GM18858 (cell line): ENCODE data around the gene TRMT44.
"Not testable (repeated sequence)": the region's sequence is repeated elsewhere in the genome, so short reads cannot be mapped to it uniquely, and the experiment has no call there.

Source experiments
- ATAC-seq: cut with Tn5 transposase; IDR thresholded peaks from one replicate; pipeline ENCODE4 v1.9.1; 2021; ENCODE audit not compliant: unreplicated experiment

Gene TRMT44

DNA sequence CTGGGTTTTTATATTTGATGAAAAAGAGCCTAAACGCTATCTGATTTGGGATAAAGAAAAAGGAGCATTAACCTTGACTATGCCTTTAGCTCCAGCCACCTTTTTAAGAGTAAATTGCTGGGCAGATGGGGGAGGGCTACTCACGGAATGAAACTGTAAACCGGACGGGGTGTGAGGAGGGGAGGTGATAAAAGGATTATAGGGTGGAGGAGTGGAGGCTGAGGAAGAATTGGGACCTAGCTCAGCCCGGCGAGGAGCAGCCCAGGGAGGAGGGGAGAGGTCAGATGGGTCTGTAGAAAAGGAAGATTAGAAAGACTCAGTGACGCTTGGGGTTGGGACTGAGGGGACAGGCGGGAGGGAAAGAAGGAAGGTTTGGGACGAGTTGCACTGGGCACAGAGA is 46.1 kb downstream of the TRMT44 start:
- not testable (repeated sequence) for ATAC-seq

DNA sequence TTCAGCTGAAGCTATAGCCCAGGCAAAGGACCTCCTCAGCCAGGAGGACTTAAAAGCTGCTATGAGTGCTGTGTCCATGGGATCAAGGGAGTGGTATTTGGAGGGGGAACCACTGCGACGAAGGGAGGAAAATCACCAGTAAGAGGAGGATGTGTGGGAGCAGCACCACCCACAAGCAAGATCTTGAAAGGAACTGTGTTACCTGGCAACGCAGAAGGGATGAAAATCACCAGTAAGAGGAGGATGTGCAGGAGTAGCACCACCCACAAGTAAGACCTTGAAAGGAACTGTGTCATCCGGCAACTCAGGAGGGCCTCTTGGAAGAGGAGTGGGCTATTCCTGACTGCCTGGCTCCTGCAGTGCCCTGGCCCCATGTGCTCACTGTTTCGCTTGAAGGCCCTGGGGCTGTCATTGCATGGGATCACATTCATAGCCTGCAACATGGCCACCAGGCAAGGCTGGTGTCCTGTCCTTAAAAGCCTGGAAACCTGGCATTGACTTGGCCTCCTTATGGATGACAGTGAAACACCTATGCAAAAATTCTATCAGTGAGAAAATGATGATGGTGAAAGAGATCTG is 48.3 kb downstream of the TRMT44 start:
- ATAC-seq: no peak

DNA sequence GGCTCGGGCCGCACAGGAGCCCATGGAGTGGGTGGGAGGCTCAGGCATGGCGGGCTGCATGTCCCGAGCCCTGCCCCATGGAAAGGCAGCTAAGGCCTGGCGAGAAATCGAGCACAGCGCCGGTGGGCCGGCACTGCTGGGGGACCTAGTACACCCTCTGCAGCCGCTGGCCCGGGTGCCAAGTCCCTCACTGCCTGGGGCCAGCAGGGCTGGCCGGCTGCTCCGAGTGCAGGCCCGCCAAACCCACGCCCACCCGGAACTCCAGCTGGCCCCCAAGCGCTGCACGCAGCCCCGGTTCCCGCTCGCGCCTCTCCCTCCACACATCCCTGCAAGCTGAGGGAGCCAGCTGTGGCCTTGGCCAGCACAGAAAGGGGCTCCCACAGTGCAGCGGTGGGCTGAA is 50.9 kb downstream of the TRMT44 start:
- not testable (repeated sequence) for ATAC-seq

DNA sequence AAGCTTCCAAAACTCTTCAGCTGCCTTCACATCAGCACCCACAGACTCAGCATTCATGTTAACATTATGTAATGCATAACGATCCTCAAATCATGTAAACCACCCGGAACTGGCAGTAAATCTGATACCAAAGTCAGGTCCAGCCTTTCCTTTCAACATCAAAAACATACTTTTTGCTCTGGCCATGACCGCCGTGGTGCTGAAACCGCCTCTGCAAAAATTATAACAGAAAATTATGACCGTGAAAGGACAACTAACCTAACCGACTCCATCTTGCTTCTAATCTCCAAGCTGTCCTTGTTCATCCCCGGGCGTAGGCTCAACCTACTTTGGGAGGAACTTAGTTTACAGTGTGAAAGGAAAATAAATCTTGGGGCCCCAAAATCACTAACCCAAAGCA is 51.6 kb downstream of the TRMT44 start:
- ATAC-seq: no peak

DNA sequence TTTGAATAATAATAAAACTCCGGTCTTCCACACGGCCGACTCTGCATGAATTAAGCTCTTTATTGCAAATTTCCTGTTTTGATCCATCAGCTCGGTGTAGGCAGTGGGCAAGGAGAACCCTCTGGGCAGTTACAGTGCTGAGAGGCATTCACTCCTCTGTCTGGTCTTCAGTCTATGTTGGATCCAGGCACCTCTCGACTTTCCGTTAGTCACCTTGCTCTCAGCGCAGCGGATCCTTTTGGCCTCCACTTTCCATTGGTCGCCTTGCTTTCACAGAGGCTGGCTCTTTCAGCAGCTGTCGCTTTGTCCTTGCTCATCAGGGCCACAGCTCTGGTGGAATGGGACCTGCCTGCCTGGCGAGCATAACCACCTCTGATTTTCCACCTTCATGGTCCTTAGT is 52.9 kb downstream of the TRMT44 start:
- ATAC-seq: no peak

DNA sequence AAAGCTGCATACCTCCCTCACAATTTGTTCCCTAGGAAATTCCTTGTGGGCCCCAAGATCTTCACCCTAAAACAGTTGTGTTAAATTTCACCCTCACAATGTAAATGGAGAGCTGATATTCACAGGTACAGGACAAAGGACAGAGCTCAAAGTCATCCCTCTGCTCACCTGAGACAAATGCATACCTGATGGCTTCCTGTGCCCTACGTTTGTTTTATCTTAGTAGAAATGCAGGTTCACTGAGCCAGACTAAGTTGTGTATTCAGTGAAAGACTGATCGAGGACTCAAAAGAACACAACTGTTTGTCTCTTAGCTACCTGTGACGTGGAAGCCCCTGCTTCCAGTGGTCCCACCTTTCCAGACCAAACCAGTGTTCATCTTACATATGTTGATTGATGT is 53.6 kb downstream of the TRMT44 start:
- no peak for ATAC-seq

DNA sequence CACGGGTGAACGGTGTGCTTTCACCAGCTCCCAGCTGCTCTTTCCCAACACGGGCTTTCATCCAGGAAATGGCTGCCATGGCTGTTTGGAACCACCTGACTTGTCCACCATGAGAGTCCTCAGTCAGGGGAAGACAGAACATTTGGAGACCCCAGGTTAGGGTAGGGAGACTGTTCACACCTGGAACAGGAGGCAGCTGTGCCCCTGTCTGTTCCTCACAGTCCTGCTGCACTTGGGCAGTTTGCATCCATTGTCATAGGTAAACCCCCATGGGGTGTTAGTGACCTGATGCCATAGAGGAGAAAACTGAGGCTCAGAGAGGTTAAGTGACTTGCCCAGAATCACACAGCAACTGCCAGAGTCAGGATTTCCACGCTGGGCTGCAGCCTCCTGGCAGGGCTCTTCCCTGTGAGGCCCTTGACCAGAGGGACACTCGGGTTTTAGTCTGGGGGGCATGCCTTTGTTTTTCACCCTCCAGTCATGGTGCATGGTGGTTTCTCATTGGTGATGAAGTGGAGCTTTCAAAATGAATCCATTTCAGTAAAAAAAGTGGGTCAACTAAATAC is 54.5 kb downstream of the TRMT44 start:
- ATAC-seq: no peak

DNA sequence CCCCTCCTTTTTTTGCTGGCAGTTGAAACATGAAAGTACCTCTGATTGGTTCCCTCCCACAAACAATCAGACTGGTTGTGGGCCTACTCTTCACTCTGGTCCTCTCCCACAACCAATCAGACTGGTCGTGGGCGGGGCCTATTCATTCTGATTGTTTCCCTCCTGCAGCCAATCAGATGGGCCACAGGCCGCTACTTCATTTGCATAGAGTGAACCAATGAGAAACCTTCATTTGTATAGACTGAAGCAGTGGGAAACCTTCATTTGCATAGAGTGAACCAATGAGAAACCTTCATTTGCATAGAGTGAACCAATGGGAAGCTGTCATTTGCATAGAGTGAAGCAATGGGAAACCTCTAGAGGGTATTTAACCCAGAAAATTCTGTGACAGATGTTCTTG is 55.2 kb downstream of the TRMT44 start:
- ATAC-seq: no peak

DNA sequence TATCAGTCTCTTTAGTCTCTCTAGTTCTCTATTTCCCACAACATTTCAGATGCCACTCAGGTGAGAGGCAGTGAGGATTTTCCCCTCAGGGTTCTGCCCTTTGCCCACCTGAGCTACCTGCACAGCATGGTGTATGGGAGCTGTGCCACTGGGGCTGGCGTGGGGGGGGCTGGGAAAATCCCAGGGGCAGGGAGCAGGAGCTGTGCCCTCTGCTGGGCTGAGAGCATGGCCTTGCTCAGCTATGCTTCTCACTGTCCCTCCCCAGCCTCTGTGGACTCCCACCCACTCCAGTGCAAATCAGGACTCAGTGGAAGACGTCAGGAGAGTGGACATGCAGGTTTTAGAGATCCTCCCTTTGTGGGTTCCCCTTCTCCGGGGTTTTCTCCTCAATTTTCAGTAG is 57.2 kb downstream of the TRMT44 start:
- no peak for ATAC-seq

DNA sequence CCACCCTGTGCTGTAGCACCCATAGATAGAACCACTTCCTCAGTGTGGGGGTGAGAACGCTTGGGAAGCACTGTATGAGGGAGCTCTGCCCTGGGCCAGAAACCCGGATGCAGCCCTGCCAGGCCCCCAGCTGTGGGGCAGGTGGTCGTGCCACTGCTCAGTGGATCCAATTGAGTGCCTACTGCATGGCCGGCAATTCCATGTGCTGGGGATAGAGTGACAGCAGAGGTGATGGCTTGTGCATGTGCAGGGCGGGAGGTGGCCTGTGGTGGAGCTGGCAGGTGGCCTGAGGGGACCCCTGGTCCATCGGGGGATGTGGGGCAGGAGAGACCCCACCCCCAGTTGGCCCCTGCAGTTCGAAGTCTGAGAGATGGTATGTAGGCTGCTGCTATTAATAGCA is 60.4 kb downstream of the TRMT44 start:
- ATAC-seq: no peak

DNA sequence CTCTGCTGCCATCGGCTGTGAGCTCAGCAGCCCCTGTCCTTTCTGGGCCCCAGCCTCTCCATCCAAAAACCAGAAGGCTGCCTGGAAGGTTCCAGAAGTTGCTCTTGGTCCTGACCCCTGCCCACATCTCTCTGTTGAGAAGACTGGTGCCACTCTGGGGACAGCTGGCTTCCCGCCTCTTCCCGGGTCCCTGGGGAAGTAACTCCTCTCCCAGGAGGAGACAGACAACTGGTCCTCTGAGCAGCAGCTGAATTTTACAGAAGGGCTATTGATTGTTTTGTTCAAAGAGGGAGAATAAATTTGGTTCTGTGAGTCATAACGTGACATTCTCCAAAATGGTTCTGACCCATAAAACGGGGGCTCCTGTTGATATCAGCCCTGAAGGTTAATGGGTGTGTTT is 61.2 kb downstream of the TRMT44 start:
- no peak for ATAC-seq

DNA sequence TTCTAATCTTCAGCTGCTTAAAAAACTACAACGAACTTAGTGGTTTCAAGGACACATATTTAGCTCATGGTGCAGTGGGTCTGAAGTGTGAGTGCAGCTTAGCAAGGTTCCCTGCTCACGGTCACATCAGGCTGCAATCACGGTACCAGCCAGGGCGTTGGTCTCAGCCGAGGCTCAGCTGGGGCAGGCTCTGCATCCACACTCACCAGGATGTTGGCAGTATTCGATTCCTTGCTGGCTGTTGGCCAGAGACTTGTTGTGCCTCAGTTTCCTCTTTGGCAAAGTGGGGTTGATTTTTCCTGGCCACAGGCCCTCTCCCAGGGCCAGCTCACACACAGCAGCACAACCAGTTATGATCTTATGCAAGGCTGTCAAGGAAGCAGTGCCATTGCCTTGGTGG is 61.8 kb downstream of the TRMT44 start:
- ATAC-seq: no peak

DNA sequence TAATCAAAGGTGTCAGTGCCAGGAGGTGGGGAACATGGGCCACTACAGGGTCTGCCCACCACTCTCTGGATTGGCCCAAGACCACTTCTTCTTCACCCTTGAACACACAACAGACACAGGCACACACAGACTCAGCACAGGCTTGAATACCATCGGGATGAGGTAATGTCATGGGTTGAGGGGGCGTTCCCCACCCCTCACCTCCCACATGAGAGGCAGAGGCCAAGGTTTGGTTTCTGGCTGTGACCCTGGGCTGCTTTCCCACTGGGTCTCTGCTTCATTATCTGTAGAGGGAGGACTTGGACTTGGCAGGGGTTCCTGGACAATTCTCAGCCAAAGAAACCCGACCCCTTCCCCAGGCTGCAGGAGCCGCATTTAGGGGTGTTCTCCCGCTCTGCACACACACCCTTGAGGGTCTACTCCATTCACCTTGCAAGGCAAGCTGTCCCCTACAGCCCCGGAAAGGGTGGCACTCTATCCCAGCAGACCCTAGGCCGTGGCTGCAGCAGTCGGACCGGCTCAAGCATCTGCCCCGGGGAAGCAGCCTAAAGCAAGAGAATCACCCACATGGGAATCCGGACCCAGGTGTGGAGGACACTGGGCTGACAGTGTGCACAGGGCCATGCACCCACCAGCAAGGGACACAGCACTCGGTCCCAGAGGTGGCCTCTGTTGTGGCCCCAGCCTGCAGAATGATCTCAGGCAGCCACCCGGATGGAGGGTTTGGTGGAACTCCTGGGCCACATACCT is 62.4 kb downstream of the TRMT44 start:
- ATAC-seq: no peak

DNA sequence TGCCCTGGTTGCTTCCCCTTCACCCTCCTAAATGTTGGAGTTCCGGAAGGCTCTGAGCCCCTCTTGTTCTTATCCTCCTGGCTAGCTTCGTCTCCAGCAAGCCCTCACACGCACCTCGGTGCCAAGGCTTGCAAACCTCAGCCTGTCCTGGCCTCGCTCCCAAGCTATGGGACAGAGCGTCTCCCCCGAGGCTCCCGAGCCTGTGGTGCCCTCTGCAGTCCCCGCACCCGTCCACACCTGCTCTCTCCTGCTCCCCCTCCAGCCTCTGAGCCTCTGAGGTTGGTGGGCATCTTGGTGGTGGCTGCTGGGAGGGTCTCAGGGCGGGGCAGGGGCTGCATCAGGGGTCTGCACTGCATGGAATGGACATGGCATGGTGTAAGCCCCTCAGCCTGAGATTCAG is 63.2 kb downstream of the TRMT44 start:
- no peak for ATAC-seq

DNA sequence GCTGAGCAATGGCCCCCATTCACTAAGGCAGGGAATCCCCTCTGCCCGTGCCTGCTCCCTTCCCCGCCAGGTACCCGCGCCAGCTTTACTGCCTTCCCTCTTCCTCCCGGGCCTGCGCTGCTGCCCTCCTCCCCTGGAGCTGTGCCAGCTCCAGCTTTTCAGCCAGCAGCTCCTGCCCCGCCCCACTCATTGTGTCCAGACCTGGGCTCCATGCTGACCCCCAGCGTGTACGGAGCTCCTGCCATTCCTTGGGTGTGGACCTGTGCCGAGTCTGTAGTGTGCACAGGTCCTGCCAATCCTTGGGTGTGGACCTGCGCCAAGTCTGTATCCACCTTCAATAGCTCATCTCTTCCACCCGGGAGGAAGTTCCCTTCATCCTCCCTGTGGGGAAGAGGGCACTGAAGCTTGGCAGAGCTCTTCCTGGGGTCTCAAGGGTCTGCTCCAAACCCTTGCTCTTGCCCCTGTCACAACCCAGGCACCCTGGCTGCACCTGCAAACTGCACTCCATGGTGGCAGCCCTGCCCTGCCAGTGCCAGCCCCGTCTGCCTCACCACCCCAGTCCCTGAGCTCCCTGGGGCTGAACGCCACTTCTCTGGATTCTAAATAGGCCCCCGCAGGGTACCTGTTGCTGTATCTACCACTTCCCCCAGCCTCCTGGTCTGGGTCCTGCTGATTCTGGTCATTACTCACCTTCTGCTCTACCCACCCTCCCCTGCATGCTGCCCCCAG is 63.9 kb downstream of the TRMT44 start:
- no peak for ATAC-seq

DNA sequence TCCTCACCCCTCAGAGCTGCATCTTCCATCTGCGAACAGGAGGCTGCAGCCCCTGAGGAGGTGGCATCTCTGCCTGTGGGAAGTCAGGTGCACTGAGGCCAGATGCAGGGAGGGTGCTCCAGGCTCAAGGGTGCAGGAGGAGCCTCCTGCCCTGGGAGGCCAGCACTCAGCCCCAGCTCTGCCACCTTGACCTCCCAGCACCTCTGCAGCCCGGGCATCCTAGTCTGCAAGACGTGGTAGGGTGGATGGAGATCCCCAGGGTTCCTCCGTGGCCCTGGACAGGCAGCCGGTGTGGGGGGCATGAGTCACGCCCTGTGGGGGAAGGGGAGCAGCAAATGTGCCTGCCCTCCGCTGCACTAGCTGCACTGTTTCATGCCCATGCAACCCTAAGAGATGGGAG is 64.7 kb downstream of the TRMT44 start:
- ATAC-seq: no peak

DNA sequence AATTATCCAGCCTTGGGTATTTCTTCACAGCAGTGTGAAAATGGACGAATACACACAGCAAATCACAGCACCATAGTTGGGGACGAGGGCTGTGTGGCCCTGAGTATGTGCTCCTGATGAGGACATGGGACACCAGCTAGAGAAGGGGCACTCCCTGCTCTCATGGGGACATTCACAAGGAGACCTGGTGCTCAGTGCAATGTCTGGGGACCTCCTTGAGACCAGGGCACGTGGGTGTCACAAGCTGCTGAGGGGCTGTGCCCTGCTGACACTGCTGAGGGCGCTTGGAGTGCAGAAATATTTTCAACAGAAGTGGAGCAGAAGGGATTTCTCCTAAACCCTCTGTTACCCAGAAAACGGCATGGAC is 65.4 kb downstream of the TRMT44 start:
- no peak for ATAC-seq

DNA sequence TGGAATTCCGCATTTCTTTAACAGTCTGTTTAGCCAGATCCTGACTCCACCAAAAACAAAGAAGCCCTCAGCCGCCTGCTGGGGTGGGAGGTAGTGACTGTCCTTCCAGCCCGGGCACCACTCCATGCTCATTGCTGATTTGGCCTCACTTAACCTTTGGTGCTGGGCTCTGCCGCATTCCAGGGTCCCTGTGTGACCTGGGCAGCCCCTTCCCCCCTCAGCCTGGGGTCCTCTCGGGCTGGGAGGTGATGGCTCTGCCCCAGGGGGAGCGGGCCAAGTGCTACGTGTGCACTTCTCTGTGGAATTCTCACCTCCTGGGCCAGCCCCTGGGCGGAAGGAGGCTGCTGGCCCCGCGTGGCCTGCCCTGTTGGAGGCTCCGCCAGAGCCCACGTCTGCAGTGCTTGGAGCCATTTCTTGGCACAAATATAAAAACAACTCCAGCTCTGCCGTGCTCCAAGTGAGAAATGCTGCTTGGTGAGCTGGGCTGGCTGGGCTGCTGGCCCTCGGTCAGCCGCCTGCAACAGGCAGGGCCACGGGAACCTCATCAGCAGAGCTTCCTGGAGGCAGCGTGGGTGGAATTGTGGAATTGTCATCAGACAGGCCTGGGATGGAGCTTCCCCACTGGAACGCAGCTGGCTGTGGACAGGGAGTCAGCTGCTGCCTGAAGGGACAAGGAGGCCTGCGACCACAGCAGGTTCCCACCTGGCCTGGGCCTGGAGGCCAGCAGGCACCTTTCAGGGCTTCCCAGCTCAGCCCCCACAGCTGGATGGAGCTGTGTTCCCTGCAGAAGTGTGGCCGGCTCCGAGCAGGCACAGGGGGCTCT is 66.0 kb downstream of the TRMT44 start:
- no peak for ATAC-seq

DNA sequence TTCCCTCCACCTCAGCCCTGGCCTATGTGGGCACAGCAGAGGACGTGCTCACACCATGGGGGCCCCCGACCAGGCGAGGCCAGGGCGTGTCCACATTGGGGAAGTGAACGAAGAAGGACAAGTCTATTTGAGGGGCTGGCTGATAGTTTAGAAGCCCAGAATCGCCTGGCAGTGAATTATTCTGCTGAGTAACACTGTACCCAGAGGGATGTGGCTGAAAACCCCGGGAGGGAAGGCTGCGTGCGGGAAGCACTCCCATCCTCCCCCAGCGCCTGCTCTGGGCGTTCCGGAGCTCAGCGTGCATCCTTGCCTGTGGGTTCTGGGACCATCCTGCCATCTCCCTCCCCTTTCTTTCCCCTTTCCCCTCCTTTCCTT is 66.6 kb downstream of the TRMT44 start:
- no peak for ATAC-seq

DNA sequence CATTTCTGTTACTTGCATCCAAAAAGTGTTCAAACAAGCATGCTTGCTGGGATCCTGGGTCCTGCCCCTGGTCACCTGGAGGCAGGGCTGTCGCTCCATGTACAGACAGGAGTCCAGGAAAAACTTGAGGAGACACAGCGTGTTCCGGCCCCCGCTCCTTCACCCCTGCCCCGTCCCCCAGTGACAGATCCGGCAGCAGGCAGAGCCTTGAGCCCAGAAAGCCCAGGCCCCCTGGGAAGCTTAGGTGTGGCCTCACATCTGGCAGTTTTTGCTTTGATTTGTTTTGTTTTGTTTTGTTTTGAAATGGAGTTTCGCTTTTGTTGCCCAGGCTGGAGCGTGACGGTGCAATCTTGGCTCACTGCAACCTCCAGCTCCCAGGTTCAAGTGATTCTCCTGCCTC is 67.0 kb downstream of the TRMT44 start:
- no peak for ATAC-seq

DNA sequence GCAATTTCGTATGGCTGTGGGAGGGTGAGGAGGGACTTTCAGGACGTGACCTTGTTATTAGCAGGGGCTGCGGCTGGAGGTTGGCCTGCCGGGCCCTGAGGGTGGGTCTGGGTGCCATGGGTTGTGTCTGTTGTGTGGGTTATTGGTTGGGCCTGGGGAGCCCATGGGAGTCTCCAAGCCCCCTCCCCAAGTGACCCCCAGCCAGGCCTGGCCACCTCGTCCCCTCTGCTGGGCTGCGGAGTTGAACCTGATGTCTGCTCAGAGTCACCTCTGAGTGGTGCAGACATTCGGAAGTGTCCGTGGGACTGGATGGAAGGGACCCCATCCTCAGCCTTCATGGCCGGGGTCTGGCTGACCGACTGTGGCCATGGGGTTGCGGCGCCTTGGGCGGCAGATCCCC is 67.7 kb downstream of the TRMT44 start:
- no peak for ATAC-seq
